ENCODE measurements around the gene ESRRG. TPM values are rescaled to one million over a fixed set of nuclear protein-coding genes. Genes with fewer than 3 reads are reported as not detected.

The ESRRG gene
- total RNA-seq, 2 donors from 2014 or later: not detected

GRCh38 chr1:216688127-216688657 lies 35.0 kb downstream of the ESRRG start:
- Mint-ChIP-seq H3K36me3 (ENCODE audit: low read depth) (no peaks in the 10 kb centered on the region), H3K27ac (no peak overlapping the region), H3K27me3 (no peaks in the 10 kb centered on the region), H3K4me1 (no peaks in the 10 kb centered on the region), H3K4me3 (no peak overlapping the region)
- ATAC-seq (no peak), DNase-seq (no peak)
- H3K9me3 ChIP-seq (ENCODE audit: control insufficient read depth, low read length, poor library complexity, severe bottlenecking): no peaks in the 10 kb centered on the region

- ATAC-seq: no peak
Measured at GRCh38 chr1:216686860-216687766, 36.1 kb downstream of the ESRRG start.

GRCh38 chr1:216682752-216683151 lies 40.5 kb downstream of the ESRRG start:
- Mint-ChIP-seq H3K4me3 (no peak overlapping the region), H3K27ac (no peak overlapping the region), H3K36me3 (ENCODE audit: low read depth) (no peaks in the 10 kb centered on the region), H3K27me3 (no peaks in the 10 kb centered on the region), H3K4me1 (no peaks in the 10 kb centered on the region)
- DNase-seq (no peak), ATAC-seq (no peak)
- H3K9me3 ChIP-seq (ENCODE audit: control insufficient read depth, low read length, poor library complexity, severe bottlenecking): no peaks in the 10 kb centered on the region

More at GRCh38 chr1:216686860-216687766, 36.1 kb downstream of the ESRRG start:
- H3K4me3 Mint-ChIP-seq: no peak overlapping the region
- no peak overlapping the region for H3K27ac Mint-ChIP-seq
- no peaks in the 10 kb centered on the region for H3K36me3 Mint-ChIP-seq (ENCODE audit: low read depth)
- H3K9me3 ChIP-seq (ENCODE audit: control insufficient read depth, low read length, poor library complexity, severe bottlenecking): no peaks in the 10 kb centered on the region
- H3K27me3 Mint-ChIP-seq: no peaks in the 10 kb centered on the region
- no peak for DNase-seq
- no peaks in the 10 kb centered on the region for H3K4me1 Mint-ChIP-seq

- no peaks in the 10 kb centered on the region for H3K9me3 ChIP-seq (ENCODE audit: control insufficient read depth, low read length, poor library complexity, severe bottlenecking)
- Mint-ChIP-seq H3K27me3 (no peaks in the 10 kb centered on the region), H3K4me3 (no peak overlapping the region), H3K4me1 (no peaks in the 10 kb centered on the region), H3K36me3 (ENCODE audit: low read depth) (no peaks in the 10 kb centered on the region), H3K27ac (no peak overlapping the region)
- DNase-seq (no peak), ATAC-seq (no peak)
Measured at GRCh38 chr1:216679108-216679507, 44.1 kb downstream of the ESRRG start.

DNA sequence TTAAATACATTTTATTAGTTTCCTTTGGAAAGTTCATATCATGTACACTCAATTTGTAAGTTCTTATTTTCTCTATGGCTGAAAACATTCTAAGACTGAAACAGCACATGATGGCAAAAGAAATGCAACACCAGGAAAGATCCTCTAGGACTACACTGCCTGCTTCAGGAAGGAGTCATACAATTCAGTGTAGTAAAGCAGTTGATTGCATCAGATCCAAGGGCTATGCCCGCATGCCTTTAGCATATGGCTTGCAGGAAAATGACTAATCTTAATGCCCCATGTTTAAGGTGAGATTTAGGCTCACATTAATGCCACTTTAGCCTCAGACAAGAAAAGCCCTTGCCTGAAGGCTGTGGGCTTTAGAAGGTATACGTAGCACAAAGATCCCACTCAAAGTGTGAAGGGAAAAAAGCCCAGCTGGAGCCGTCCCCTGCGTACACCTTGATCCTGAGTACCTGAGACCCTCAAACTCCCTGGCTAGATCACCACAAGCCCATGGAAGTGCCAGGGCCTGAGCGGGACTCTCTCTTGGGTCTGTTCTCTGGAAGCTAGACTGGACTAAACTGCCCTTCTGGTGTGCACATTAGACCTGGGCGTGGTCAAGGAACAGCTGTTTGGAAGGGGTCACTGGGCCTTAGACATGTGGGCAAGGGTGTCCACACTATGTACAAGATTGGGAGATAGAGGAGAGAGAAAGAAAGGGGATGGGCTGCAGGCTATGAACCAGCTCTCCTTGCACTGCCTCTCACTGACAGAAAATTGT lies 52.9 kb downstream of the ESRRG start:
- no peaks in the 10 kb centered on the region for H3K4me1 Mint-ChIP-seq
- H3K27me3 Mint-ChIP-seq: no peaks in the 10 kb centered on the region
- H3K36me3 Mint-ChIP-seq (ENCODE audit: low read depth): no peaks in the 10 kb centered on the region
- no peaks in the 10 kb centered on the region for H3K9me3 ChIP-seq (ENCODE audit: control insufficient read depth, low read length, poor library complexity, severe bottlenecking)
- H3K4me3 Mint-ChIP-seq: no peak overlapping the region
- ATAC-seq (no peak), DNase-seq (no peak)
- no peak overlapping the region for H3K27ac Mint-ChIP-seq

DNA sequence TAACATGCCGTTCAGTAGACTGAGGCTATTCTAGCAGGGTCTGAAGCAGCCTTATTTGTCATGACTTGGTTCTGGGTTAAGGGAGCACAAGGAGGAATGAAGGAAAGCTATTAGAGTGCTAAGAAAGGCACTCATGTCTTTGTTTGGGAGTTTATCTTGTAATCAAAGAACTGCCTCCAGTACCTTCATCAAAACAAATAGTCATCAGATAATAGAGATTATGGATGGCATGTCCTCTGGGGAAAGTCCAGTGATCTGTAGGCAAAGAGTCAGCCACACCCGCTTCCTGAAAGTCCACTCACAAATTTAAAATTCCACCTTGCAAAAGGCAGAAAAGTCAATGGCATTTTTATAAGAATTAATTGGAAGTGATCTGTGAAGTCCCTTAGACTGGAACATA lies 56.8 kb downstream of the ESRRG start:
- no peaks in the 10 kb centered on the region for H3K9me3 ChIP-seq (ENCODE audit: control insufficient read depth, low read length, poor library complexity, severe bottlenecking)
- no peak overlapping the region for H3K4me3 Mint-ChIP-seq
- H3K4me1 Mint-ChIP-seq: no peaks in the 10 kb centered on the region
- no peaks in the 10 kb centered on the region for H3K27me3 Mint-ChIP-seq
- no peak for ATAC-seq
- no peak for DNase-seq
- H3K27ac Mint-ChIP-seq: no peak overlapping the region
- H3K36me3 Mint-ChIP-seq (ENCODE audit: low read depth): no peaks in the 10 kb centered on the region

- Mint-ChIP-seq H3K4me3 (no peak overlapping the region), H3K4me1 (no peaks in the 10 kb centered on the region), H3K27me3 (no peaks in the 10 kb centered on the region), H3K36me3 (ENCODE audit: low read depth) (no peaks in the 10 kb centered on the region), H3K27ac (no peak overlapping the region)
- no peaks in the 10 kb centered on the region for H3K9me3 ChIP-seq (ENCODE audit: control insufficient read depth, low read length, poor library complexity, severe bottlenecking)
- DNase-seq (no peak), ATAC-seq (no peak)
Measured at GRCh38 chr1:216665856-216666255, 57.4 kb downstream of the ESRRG start.

DNA sequence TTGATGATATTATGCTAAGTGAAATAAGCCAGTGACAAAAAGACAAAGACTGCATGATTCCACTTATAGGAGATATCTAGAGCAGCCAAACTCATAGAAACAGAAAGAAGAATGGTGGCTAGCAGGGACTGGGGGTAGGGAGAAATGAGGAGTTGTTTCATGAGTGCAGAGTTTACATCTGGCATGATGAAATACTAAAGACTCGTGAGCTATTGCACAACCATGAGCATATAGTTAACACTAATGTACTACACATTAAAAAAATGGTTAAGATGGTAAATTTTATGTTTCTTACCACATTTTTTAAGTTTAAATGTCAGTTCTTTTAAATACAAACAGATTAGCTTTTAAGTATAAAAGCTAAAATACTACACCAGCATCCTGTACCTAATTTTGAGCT lies 57.8 kb downstream of the ESRRG start:
- ATAC-seq (no peak), DNase-seq (no peak)
- no peaks in the 10 kb centered on the region for H3K36me3 Mint-ChIP-seq (ENCODE audit: low read depth)
- no peaks in the 10 kb centered on the region for H3K9me3 ChIP-seq (ENCODE audit: control insufficient read depth, low read length, poor library complexity, severe bottlenecking)
- no peak overlapping the region for H3K27ac Mint-ChIP-seq
- H3K4me3 Mint-ChIP-seq: no peak overlapping the region
- no peaks in the 10 kb centered on the region for H3K27me3 Mint-ChIP-seq
- no peaks in the 10 kb centered on the region for H3K4me1 Mint-ChIP-seq

DNA sequence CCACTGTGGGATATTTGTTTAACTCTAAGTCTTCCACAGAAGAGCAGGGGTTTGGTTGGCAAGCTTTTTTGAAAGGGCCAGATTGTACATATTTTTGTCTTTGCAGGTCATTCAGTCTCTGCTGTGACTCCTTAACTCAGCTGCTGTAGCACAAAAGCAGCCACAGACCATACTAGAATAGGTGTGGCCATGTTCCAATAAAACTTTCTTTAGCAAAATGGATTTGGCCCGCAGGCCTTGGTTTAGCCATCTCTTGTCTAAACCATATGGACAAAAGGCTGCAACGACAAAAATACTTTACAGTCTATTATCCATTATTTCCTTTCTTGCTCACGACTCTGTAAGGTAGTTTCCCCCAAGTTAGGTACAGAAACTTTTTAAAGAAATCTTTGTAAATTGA lies 60.5 kb downstream of the ESRRG start:
- H3K27ac Mint-ChIP-seq: no peak overlapping the region
- no peaks in the 10 kb centered on the region for H3K27me3 Mint-ChIP-seq
- H3K36me3 Mint-ChIP-seq (ENCODE audit: low read depth): no peaks in the 10 kb centered on the region
- DNase-seq: no peak
- no peak overlapping the region for H3K4me3 Mint-ChIP-seq
- no peak for ATAC-seq
- H3K4me1 Mint-ChIP-seq: no peaks in the 10 kb centered on the region
- H3K9me3 ChIP-seq (ENCODE audit: control insufficient read depth, low read length, poor library complexity, severe bottlenecking): no peaks in the 10 kb centered on the region

DNA sequence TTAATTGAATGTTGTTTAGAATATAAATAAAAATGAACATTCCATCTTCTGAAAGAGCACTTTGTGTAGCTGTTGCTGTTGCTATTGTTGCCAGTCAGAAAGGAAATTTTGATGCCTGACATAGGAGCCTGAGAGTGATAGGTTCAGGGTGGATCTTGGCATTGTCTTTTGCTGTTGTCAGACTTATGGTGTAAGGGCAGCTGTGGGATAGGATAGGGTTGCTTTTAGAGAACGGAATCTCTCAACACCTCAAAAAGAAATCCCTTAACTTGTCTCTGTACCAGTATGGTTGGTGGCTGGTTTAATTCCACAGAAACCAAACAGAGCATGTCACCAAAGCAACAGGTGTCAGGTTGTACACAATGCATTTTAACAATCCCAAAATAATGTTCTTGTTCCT lies 62.7 kb downstream of the ESRRG start:
- no peaks in the 10 kb centered on the region for H3K4me1 Mint-ChIP-seq
- no peaks in the 10 kb centered on the region for H3K27me3 Mint-ChIP-seq
- ATAC-seq: no peak
- H3K36me3 Mint-ChIP-seq (ENCODE audit: low read depth): no peaks in the 10 kb centered on the region
- no peak for DNase-seq
- H3K9me3 ChIP-seq (ENCODE audit: control insufficient read depth, low read length, poor library complexity, severe bottlenecking): no peaks in the 10 kb centered on the region
- H3K4me3 Mint-ChIP-seq: no peak overlapping the region
- H3K27ac Mint-ChIP-seq: no peak overlapping the region

DNA sequence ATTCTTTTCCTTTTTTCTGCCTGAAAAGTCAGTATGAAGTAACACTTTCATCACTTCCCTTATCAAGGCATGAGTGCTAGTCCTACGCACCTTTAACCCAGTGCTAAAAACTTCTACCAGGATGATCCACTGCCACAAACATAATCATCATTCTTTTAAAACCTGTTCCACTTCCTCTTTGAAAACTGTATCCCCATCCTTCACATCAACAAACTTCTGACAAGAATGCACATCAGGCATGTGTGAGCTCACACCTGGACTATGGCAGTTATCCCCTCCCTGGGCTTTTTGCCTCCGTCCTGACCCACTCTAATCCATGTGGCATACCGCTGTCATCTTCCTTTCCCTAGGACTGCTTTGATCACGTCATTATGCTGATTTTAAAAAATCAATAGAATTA lies 70.2 kb downstream of the ESRRG start:
- ATAC-seq: no peak
- no peaks in the 10 kb centered on the region for H3K9me3 ChIP-seq (ENCODE audit: control insufficient read depth, low read length, poor library complexity, severe bottlenecking)
- no peak overlapping the region for H3K27ac Mint-ChIP-seq
- H3K27me3 Mint-ChIP-seq: no peaks in the 10 kb centered on the region
- no peak for DNase-seq
- H3K4me3 Mint-ChIP-seq: no peak overlapping the region
- no peaks in the 10 kb centered on the region for H3K36me3 Mint-ChIP-seq (ENCODE audit: low read depth)
- H3K4me1 Mint-ChIP-seq: no peaks in the 10 kb centered on the region

- DNase-seq (no peak), ATAC-seq (no peak)
- no peak overlapping the region for H3K4me3 Mint-ChIP-seq
Measured at GRCh38 chr1:216651826-216652418, 71.3 kb downstream of the ESRRG start.

GRCh38 chr1:216643176-216643575 lies 80.1 kb downstream of the ESRRG start:
- ATAC-seq (no peak), DNase-seq (no peak)
- no peaks in the 10 kb centered on the region for H3K27me3 Mint-ChIP-seq
- H3K4me1 Mint-ChIP-seq: no peaks in the 10 kb centered on the region
- H3K36me3 Mint-ChIP-seq (ENCODE audit: low read depth): no peaks in the 10 kb centered on the region
- no peak overlapping the region for H3K4me3 Mint-ChIP-seq
- H3K9me3 ChIP-seq (ENCODE audit: control insufficient read depth, low read length, poor library complexity, severe bottlenecking): peaks cover 2% of the 10 kb centered on the region
- no peak overlapping the region for H3K27ac Mint-ChIP-seq

More at GRCh38 chr1:216651826-216652418, 71.3 kb downstream of the ESRRG start:
- Mint-ChIP-seq H3K4me1 (no peaks in the 10 kb centered on the region), H3K27ac (no peak overlapping the region), H3K27me3 (no peaks in the 10 kb centered on the region), H3K36me3 (ENCODE audit: low read depth) (no peaks in the 10 kb centered on the region)
- no peaks in the 10 kb centered on the region for H3K9me3 ChIP-seq (ENCODE audit: control insufficient read depth, low read length, poor library complexity, severe bottlenecking)

Data from T-helper 17 cell (primary cell).